ENCODE measurements around the gene GBF1. TPM values are rescaled to one million over a fixed set of nuclear protein-coding genes. Genes with fewer than 3 reads are reported as not detected.

Gene GBF1
- total RNA-seq, 1 experiment from 2014 or later: 50.6 TPM

DNA sequence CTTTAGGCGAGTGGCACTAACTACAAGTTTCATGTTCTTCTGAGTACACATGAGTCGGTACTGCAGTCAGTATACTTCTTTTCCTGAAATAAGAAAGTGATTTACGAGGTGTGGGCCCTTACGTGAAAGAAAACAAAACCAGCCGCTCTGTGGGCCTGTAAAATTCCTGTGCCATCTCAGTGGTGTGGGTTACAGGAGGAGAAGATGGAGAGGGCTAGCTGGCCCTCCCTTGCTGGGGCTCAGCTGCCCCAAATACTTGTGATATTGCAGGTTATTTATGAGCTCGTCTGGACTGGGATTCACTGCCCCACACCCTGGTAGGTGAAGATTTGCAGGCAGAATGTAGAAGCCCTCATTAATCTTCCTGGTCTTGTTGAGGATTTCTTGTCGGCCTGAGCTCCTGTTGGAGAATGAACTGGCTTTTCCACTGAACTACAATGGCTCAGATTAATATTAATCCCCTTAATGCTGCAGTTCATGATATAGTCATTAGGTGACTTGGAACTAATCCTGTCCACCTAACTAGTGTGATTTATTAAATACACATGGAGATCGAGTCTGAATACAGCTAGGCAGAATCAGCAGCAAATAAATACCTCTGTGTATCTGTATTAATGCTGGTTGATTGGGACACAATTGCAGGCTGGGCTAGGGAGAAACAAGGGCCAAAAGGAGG is 68.0 kb downstream of the GBF1 start:
- H3K27ac Mint-ChIP-seq (ENCODE audit: low read depth, unreplicated experiment): no peak overlapping the region
- BruUV-seq (replicated peaks): no TSS peak
- TF ChIP-seq, protein P1, sequence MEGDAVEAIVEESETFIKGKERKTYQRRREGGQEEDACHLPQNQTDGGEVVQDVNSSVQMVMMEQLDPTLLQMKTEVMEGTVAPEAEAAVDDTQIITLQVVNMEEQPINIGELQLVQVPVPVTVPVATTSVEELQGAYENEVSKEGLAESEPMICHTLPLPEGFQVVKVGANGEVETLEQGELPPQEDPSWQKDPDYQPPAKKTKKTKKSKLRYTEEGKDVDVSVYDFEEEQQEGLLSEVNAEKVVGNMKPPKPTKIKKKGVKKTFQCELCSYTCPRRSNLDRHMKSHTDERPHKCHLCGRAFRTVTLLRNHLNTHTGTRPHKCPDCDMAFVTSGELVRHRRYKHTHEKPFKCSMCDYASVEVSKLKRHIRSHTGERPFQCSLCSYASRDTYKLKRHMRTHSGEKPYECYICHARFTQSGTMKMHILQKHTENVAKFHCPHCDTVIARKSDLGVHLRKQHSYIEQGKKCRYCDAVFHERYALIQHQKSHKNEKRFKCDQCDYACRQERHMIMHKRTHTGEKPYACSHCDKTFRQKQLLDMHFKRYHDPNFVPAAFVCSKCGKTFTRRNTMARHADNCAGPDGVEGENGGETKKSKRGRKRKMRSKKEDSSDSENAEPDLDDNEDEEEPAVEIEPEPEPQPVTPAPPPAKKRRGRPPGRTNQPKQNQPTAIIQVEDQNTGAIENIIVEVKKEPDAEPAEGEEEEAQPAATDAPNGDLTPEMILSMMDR (IDR thresholded peaks at IDR 0.05; ENCODE audit: unreplicated experiment): no peak

DNA sequence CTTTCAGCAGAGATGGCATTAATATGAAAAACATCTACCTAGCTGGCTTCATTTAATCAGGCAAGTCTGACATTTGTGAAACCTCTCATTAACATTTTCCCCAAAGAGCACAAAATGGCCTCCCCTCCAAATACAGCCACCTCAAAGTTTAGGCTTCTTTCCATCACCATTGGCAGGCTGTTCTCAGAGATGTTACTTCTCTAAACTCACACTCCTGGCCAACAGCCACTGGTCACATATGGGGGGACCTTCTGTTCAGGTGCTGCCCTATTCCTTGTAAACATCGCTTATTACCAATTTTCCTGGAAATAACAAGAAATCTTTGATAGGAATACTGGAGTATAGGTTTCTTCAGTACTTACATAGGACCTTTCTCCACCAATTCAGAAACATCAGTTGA is 69.5 kb downstream of the GBF1 start:
- Mint-ChIP-seq H3K27me3 (ENCODE audit: insufficient read depth, unreplicated experiment) (no peaks in the 10 kb centered on the region), H3K36me3 (ENCODE audit: insufficient read depth, unreplicated experiment) (no peaks in the 10 kb centered on the region), H3K27ac (ENCODE audit: low read depth, unreplicated experiment) (no peak overlapping the region), H3K4me3 (ENCODE audit: unreplicated experiment) (no peak overlapping the region), H3K9me3 (ENCODE audit: unreplicated experiment) (no peaks in the 10 kb centered on the region), H3K4me1 (ENCODE audit: insufficient read depth, unreplicated experiment) (peaks cover 27% of the 10 kb centered on the region)
- no peak for DNase-seq (ENCODE audit: unreplicated experiment)
- TF ChIP-seq, protein P1 (IDR thresholded peaks at IDR 0.05; ENCODE audit: unreplicated experiment): no peak
- intact Hi-C loops (cut with micrococcal nuclease): no loop called here
- POLR2A ChIA-PET: interaction anchor here (1.2 kb wide), 1 partner anchor 135 kb away, joined by 3 read pairs; no protein-coding TSS in a partner anchor
- no TSS peak for BruUV-seq (replicated peaks)
- CTCF ChIA-PET: interaction anchor here (0.6 kb wide), 1 partner anchor 59 kb away, joined by 3 read pairs; no protein-coding TSS in a partner anchor

More for the DNA sequence above, 68.0 kb downstream of the GBF1 start:
- POLR2A ChIA-PET: interaction anchor here (1.2 kb wide), 1 partner anchor 137 kb away, joined by 3 read pairs; no protein-coding TSS in a partner anchor
- CTCF ChIA-PET: interaction anchor here (0.5 to 1.6 kb wide), 2 partner anchors 83 to 143 kb away, joined by 3 to 5 read pairs; no protein-coding TSS in a partner anchor
- H3K27me3 Mint-ChIP-seq (ENCODE audit: insufficient read depth, unreplicated experiment): no peaks in the 10 kb centered on the region
- no peaks in the 10 kb centered on the region for H3K36me3 Mint-ChIP-seq (ENCODE audit: insufficient read depth, unreplicated experiment)
- H3K4me3 Mint-ChIP-seq (ENCODE audit: unreplicated experiment): no peak overlapping the region
- intact Hi-C loops (cut with micrococcal nuclease): no loop called here
- DNase-seq (ENCODE audit: unreplicated experiment): no peak
- H3K9me3 Mint-ChIP-seq (ENCODE audit: unreplicated experiment): no peaks in the 10 kb centered on the region
- H3K4me1 Mint-ChIP-seq (ENCODE audit: insufficient read depth, unreplicated experiment): peaks cover 26% of the 10 kb centered on the region

DNA sequence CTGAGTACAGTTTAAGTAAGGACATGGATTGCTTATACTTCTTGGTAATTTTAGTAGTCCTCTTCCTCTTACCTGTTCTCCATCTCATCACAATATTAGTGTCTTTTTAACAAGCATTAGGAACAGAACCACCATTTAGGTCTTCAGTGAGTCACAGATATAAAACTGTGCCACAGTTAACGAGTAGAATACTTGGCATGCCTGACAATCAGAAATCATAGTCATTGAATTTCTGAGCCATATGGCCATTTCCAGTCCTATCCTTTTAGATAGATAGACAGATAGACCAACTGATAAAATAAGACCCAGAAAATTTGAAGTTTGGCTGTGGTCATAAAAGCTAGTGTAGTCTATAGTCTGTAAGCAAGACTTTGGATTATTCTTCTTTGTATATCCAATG is 71.1 kb downstream of the GBF1 start:
- no peaks in the 10 kb centered on the region for H3K27me3 Mint-ChIP-seq (ENCODE audit: insufficient read depth, unreplicated experiment)
- intact Hi-C loops (cut with micrococcal nuclease): no loop called here
- ChIA-PET POLR2A (interaction anchor here (1.1 to 2.7 kb wide), 2 partner anchors 8 to 11 kb away, joined by 4 to 8 read pairs; no protein-coding TSS in a partner anchor), CTCF (interaction anchor here (0.6 kb wide), 1 partner anchor 147 kb away, joined by 3 read pairs; no protein-coding TSS in a partner anchor)
- TF ChIP-seq, protein P1 (IDR thresholded peaks at IDR 0.05; ENCODE audit: unreplicated experiment): no peak
- H3K36me3 Mint-ChIP-seq (ENCODE audit: insufficient read depth, unreplicated experiment): no peaks in the 10 kb centered on the region
- DNase-seq (ENCODE audit: unreplicated experiment): no peak
- no peak overlapping the region for H3K4me3 Mint-ChIP-seq (ENCODE audit: unreplicated experiment)
- peaks cover 12% of the 10 kb centered on the region for H3K4me1 Mint-ChIP-seq (ENCODE audit: insufficient read depth, unreplicated experiment)
- no peak overlapping the region for H3K27ac Mint-ChIP-seq (ENCODE audit: low read depth, unreplicated experiment)
- H3K9me3 Mint-ChIP-seq (ENCODE audit: unreplicated experiment): no peaks in the 10 kb centered on the region
- BruUV-seq (replicated peaks): no TSS peak

DNA sequence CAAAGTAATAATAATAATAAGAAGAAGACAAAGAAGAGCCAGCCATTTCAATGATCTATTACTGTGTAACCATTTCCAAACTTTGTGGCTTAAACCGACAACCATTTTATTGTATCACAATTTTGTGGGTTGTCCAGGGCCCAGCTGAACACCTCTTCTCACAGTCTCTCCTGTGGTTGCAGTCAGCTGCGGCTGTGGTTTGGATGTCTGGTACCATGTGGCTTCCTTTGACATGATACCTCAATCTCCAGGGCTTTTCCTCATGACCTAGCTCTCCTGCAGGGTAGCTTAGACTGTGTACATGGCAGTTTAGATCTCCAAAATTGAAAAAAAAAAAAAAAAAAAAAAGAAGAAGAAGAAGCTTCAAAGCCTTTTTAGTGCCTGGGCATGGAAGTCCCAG is 77.6 kb downstream of the GBF1 start:
- no peak for DNase-seq (ENCODE audit: unreplicated experiment)
- H3K9me3 Mint-ChIP-seq (ENCODE audit: unreplicated experiment): no peaks in the 10 kb centered on the region
- intact Hi-C loops (cut with micrococcal nuclease): no loop called here
- no peak overlapping the region for H3K4me3 Mint-ChIP-seq (ENCODE audit: unreplicated experiment)
- H3K27ac Mint-ChIP-seq (ENCODE audit: low read depth, unreplicated experiment): no peak overlapping the region
- no peaks in the 10 kb centered on the region for H3K27me3 Mint-ChIP-seq (ENCODE audit: insufficient read depth, unreplicated experiment)
- TF ChIP-seq, protein P1 (IDR thresholded peaks at IDR 0.05; ENCODE audit: unreplicated experiment): no peak
- no TSS peak for BruUV-seq (replicated peaks)
- CTCF ChIA-PET: interaction anchor here (0.6 to 1.0 kb wide), 3 partner anchors 19 to 56 kb away, joined by 4 to 6 read pairs (median 6); no protein-coding TSS in a partner anchor
- H3K4me1 Mint-ChIP-seq (ENCODE audit: insufficient read depth, unreplicated experiment): peaks cover 17% of the 10 kb centered on the region
- no peaks in the 10 kb centered on the region for H3K36me3 Mint-ChIP-seq (ENCODE audit: insufficient read depth, unreplicated experiment)
- POLR2A ChIA-PET: interaction anchor here (0.9 kb wide), 1 partner anchor 54 kb away, joined by 3 read pairs; no protein-coding TSS in a partner anchor
